HK-2 (cell line): ENCODE data around the gene SPATS2.
A peak's percentile ranks its signal among the peaks of the same experiment; 100 is the strongest.
"Not testable (repeated sequence)": the region's sequence is repeated elsewhere in the genome, so short reads cannot be mapped to it uniquely, and the experiment has no call there.

ENCODE experiments used
- DNase-seq: peaks from one replicate; pipeline ENCODE4 v3.0.0-alpha.2; 2018; ENCODE audit not compliant: unreplicated experiment

The SPATS2 gene

DNA sequence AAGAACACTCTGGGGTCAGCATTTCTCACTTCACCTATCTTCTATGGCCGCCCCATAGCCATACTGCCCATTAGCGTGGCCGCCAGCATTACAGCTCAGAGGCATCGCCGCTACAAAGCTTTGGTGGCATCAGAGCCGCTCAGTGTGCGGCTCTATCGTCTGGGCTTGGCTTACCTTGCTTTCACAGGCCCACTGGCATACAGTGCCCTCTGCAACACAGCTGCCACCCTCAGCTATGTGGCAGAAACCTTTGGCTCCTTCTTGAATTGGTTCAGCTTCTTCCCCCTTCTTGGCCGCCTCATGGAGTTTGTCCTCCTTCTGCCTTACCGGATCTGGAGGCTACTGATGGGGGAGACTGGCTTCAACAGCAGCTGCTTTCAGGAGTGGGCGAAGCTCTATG, 18.0 kb upstream of the SPATS2 start:
- no peak for DNase-seq

DNA sequence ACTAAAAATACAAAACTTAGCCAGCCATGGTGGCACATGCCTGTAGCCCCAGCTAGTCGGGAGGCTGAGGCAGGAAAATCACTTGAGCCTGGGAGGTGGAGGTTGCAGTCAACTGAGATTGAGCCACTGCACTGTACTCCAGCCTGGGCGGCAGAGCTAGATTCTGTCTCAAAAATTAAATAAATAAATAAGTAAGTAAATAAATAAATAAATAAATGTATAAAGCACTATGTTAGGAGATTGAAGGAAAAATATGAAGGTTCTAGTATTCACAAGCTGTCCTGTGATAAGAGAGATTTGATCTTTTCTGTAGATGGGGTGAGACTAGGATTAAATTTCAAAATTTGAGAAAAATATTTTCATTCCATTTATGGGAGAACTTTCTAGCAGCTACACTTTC, 14.9 kb upstream of the SPATS2 start:
- no peak for DNase-seq

DNA sequence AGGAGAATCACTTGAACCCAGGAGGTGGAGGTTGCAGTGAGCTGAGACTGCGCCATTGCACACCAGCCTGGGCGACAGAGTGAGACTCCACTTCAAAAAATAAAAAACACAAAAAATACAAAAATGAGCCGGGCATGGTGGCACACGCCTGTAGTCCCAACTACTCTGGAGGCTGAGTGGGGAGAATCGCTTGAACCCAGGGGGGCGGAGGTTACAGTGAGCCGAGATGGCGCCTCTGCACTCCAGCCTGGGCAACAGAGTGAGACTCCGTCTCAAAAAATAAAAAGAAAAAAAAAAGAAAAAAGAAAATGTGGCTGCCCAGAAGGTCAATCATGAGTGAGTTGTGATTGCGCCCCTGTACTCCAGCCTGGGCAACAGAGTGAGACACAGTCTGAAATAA, 11.3 kb upstream of the SPATS2 start:
- no peak for DNase-seq

DNA sequence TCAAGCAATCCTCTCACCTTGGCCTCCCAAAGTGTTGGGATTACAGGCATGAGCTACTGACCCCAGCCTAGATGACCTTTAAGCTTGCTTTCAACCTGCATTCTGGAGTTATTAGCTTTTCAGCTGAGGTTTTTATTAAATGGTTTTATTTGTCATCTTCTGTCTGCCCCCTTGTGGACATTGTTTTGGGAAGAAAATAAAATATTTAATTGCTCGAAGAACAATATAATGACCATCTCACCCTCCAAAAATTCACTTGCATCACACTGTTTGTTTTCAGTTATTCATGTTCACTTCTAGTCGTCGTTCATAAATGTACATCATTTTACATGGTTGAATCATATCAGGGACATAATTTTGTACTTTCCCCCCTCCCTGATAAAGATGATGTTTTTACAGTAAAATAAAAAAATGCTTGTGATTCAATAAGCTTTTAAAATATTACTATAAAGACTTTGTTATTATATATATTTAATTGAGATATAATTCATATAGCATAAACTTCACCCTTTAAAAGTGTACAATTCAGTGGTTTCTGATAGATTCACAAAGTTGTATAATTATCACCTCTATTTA, 10.1 kb upstream of the SPATS2 start:
- DNase-seq, result no peak

DNA sequence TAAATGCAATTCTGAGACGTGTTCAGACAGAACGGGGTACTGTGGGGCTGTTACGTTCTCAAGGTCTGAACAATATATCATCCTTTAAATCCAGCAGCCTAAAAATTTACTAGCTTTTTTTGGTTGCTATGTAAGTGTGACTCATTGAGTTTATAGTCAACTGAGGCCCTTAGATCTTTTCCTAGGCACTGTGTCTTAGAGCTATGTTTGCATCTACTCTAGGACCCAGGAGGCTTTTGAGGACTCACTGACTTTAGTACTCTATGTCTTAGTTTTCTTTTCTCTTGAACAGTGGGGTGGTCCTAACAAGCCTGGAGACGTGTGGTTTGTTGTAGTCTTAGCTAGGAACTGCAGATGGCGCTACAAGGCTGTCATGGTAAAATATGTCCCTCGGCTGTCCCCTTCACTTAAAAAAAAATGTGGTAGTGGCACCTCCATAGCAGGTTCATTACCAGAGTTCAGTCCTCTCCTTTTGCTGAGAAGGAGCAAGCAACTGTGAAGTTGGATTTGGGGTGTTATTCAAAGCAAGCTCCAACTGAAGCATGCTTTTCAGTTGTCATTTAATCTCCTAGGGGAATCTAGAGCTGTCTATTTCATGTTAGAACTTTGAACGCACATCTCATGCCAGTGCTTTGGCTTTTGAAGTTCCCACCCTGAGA, 8.7 kb upstream of the SPATS2 start:
- peak; percentile 44 for DNase-seq

DNA sequence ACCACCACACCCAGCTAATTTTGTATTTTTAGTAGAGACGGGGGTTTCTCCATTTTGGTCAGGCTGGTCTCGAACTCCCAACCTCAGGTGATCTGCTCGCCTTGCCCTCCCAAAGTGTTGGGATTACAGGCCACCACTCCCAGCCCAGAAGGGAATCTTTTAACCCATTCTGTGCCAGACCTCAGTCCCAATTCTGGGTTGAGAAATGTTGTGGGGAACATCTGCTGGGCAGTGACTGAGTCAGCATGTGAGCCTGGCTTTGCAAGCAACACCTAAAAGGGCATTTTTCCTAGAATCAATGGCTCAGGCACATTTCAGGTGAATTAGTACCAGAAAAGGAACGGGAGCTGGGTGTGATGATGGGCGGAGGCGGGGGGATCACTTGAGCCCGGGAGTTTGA, 7.6 kb upstream of the SPATS2 start:
- no peak for DNase-seq

DNA sequence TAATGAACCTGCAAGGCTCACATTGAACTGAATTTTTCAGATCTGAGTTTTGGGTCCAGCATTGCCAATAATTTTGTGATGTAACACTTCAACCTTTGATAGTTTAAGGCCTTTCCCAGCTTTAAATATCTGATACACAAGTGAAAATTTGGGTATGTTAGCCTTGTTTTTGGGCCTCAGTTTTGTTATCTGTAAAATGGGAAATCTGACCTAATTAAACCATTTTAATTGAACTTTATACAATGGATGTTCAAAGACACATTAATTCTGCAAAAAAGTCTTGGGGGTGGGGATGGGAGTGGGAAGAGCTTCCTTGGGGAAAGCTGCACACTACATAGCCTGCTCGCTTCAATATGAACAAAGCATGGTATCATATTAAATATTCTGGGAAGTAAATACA, 5.2 kb upstream of the SPATS2 start:
- DNase-seq, result no peak

DNA sequence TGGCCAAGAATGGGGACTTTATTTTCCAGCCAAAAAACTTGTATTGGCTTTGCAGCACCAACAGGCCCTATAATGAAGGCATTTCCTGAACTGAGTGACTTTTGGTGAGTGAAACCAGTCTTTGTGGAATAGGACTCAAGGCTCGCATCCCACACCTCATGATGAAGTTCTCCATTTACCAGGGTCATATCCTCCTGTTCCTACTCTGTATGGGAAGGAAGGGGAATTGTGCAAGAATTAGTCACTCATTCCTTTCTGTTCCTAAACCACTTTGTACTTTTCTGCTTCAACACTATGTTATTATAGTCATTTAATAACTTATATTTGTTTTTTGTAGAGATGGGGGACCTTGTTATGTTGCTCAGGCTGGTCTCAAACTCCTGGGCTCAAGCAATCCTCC, 2.3 kb upstream of the SPATS2 start:
- DNase-seq, result no peak

DNA sequence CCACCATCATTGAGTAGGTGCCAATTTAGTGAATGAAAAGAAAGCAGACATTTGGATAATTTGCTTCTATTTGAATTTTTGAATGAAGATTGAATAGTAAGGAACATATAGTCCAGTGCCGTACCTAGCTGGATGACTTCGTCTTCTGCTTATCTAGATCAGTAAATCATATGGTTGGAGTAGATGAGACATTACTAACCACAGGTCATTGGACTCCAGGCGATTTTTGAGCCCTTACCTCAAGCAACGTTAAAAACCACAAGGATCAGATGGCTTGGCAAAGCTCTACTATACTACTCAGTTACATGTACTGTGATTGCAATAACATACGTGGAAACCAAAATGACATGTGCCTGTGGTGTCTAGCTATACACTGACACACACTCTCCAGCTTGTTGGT, 1.7 kb upstream of the SPATS2 start:
- DNase-seq, result no peak

DNA sequence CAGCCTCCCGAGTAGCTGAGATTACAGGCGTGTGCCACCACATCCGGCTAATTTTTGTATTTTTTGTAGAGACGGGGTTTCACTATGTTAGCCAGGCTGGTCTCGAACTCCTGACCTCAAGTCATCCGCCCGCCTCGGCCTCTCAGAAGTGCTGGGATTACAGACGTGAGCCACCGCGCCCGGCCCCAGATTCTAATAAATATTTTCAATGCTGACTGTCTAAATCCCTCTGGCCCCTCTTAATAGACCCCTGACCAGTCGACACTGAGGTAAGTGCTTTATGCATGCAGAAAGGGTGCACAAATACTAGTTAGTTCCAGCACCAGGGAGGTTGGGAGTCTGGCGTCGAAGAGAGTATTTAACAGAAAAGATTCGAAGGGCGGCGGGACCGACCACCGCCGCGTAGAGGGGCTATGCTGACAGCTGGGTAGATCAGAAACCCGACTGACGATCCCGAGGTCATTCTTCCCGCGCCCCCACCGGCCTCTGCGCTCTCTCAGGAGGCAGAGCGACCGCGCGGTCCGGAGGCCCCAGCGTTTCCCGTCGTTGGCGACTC, 1.1 kb upstream of the SPATS2 start:
- no peak for DNase-seq

DNA sequence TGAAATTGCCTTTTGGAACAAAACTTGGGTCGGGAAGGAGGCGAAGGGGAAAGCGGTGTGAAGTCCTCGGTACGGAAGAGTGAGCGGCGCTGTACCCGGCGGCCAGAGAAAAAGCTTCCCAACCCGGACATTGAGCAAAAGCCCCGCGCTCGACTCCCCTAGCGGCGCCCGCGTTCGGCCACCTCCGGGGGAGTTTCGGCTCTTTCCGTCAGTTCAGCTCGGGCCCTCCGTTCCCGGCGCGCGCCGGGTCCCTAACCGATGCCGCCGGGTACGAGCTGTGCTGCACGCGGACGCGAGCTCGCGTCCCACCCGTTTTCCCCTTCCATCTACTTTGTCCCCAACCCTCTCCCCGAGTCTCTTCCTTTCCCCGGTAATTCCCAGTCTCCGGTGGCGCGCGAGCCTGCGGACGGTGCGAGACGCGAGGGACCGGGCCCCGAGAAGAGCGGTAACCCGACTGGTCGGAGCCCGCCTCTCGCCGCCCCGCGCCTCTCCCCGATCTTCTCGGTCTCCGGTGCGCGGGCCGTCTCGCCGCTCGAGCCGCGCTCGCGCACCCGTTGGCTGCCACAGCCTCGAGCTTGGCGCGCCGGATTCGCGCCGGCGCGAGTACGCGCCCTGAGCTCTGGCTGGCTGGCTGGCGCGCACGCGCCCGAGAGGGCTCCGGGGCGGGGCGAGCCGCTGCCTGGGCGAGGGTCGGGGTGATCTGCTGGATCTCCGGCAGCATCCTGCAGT, 446 bp upstream of the SPATS2 start:
- DNase-seq, result peak; percentile 98

DNA sequence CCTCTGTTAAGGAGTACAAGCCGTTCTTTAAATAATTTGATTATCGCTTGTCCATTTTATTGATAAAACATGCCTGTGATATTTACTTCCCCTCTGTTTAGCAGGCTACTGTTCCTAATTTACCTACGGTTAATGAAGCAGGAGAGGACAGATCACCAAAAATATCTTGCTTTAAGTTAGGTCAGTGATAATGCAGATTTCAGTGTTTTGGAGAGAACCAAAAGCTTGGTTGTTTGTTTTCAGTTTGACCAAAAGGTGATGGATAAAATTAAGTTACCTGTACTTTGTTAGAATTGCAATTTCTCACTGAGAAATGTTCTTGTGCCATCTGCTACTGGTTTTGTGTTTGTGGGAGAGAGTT, 958 bp downstream of the SPATS2 start:
- no peak for DNase-seq

DNA sequence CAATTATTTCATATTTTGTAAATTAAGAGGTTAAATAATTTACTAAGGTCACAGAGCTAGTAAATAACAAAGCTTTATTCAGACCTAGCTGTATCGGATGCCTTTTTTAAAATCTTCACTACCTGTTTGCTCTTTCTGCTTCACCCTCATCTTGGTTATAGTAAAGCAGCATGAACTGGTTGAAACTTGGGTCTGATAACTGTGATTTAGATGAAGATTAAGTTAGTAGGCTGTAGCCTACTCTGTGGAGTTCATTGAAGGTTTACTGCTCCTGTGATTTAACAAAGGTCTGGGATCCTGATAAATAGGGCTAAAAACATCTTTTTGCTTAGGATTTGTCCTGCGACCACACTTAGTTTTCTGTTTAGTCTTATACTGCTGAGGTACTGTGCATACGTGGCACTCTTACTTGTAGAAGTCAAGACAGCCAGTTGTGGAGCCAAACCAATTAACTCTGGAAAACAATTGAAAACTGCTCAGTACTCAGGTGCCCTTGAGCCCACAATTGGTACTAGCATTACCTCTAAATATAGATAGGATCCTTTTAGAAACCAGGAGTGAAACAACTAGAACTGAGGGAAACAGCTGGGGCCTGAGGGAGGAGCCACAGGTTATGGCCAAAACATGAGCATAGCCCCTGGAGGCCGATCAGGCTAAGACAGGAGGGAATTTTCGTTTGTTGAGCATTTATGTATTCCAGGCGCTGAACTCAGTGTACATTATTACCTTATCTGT, 2.3 kb downstream of the SPATS2 start:
- no peak for DNase-seq

DNA sequence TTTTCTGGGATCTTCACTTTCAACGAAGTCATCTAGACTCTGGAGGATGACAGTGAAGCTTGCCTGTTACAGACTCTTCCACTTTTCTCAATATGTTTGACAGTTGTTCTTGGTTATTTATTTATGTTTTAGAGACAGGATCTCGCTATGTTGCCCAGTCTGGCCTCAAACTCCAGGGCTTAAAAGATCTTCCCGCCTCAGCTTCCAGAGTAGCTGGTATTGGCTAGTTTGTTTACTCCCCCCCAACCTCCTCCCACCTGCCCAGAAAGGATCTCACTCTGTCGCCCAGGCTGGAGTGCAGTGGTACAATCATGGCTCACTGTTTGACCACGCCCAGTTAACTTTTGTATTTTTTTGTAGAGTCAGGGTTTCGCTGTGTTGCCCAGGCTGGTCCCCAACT, 3.3 kb downstream of the SPATS2 start:
- no peak for DNase-seq

DNA sequence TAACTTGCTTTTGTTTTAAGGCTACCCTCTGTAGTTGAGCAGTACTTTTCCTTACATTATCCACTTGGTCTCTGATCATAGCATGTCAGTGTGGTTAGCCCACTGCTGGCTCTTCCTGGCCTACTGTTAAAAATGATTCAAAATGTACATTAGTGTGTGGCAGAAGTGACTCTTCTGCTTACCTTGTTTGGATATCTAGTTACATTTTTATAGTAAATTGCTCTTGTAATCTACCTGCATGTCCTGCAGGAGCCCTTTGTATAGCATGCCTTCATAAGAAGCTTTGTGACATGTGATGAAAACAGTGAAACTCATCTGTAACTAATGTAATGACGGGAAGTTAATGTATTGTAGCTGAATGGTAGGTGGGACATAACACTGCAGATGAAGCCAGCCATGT, 8.1 kb downstream of the SPATS2 start:
- no peak for DNase-seq

DNA sequence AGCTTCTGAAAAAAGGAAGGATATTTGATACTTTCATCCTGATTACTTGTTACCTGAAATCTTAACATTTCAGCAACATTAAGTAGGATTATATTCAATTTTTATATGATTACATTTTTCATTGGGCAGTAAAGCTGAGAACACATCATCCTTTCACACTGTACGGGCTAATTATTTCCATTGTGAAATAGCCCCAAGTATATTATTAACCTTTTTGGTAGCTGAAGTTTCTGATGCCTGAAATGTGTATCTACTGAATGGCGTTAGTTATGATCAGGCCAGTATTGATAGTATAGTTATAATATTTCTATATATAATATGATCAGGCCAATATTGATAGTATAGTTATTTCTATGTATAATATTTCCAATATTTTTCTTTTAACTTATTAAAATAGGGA, 10.1 kb downstream of the SPATS2 start:
- DNase-seq, result no peak

DNA sequence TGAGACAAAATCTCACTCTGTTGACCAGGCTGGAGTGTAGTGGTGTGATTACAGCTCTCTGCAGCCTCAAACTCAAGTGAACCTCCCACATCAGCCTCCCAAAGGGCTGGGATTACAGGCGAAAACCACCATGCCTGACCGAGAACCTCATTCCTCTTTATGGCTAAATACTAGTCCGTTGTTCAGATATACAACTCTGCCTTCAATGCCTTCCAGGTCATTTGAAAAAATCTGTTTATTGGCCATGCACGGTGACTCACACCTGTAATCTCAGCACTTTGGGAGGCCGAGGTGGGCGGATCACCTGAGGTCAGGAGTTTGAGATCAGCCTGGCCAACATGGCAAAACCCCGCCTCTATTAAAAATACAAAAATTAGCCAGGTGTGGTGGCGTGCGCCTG, 12.9 kb downstream of the SPATS2 start:
- DNase-seq, result not testable (repeated sequence)

DNA sequence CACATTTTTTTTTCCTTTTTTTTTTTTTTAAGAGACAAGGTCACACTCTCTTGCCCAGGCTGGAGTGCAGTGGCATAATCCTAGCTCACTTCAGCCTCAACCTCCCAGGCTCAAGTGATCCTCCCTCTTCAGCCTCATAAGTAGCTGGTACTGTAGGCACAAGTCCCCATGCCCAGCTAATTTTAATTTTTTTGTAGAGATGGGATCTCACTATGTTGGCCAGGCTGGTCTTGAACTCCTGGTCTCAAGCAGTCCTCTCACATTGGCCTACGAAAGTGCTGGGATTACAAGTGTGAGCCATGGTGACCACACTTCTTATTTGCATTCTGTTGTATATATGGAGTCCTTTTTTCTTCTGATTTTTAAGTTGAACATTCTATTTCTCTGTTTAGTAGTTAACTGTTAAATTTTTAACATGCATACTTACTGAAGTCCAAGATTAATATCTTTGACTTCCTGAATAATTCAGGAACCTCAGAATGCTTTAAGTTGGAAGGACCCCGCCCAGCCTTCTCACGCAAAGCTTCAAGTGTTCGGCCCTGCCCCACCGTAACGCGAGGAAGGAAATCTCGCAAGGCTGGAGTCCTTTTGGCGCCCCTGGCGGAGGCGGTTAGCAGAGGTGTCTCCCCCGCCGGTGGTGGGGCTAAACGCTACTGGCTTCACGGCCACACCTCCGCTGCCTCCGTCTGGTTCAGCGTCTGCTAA, 21.6 kb downstream of the SPATS2 start:
- DNase-seq, result no peak

DNA sequence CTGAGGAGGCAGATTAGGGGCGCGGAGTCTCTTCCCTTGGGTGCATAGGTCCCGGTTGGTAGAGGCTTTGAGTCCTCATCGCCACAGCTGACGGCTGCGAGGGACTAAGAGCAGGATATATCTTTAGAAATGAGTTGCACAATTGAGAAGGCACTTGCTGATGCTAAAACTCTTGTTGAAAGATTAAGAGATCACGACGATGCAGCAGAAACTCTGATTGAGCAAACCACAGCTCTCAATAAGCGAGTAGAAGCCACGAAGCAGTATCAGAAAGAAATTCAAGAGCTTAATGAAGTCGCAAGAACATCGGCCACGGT, 22.1 kb downstream of the SPATS2 start:
- no peak for DNase-seq

DNA sequence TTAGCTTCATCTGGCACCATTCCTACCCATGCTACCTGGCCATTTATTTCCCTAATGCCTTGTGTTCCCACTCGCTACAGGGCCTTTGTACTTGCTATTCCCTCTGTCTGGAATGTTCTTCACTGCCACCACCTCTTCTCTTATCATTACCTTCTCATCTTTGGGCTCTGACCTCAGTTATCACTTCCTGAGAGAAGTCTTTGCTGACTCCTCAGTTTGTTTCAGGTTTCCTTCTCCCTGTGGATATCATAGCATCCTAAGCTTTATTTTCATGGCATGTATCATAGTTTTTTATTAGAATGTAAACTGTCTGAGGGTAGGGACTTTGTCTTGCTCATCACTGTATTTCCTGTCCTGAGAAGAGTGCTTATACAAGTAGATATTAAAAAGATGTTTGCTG, 29.7 kb downstream of the SPATS2 start:
- no peak for DNase-seq

DNA sequence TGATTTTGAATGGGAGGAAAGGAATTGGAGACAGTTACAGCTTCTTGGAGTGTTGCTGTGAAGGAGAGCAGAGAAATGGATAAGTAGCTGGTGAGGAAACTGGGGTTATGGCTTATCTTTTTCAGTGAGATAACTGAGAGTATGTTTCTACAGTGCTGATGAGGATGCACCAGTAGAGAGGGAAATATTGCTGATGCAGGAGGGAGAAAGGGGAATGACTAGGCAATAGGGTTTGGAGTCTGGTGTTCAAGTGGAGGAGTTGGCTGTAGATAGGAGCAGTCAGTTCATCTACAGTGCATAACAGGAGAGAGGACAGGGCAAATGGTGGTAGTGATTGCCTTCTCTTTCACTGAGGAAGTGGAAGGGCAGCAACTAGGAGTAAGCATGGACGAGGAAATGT, 33.0 kb downstream of the SPATS2 start:
- DNase-seq, result no peak

DNA sequence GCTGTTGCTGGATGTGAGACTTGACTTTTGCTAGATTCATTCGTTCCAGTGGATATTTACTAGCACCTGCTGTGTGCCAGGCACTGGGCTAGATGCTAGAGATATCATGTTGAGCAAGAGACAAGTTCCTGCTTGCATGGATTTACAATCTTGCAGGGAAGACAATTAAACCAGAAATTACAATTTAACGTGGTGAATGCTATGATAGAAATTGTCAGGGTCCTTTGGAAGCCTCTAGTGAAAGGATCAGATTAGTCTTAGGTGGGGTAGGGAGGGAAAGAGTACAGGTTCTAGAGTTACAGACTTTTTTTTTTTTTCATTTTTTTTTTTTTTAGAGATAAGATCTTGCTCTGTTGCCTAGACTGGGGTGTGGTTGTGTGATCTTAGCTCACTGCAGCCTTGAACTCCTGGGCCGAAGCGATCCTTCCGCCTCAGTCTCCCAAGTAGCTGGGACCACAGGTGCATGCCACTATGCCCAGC, 36.7 kb downstream of the SPATS2 start:
- no peak for DNase-seq
